GM12873 (cell line): ENCODE data around the gene RALGPS1.

Experiments used
- CTCF ChIP-seq: IDR thresholded peaks from 2 replicates; pipeline ENCODE4 v1.5.1; 2012; ENCODE audit warnings: low read depth, mild to moderate bottlenecking, moderate library complexity, low read length, control low read depth; ENCODE audit not compliant: insufficient read depth; ENCODE audit errors: missing control alignments

The RALGPS1 gene

GRCh38 chr9:127136880-127137639 is 222.5 kb downstream of the RALGPS1 start:
- no peak for TF ChIP-seq CTCF

GRCh38 chr9:127137640-127138360 is 223.2 kb downstream of the RALGPS1 start:
- TF ChIP-seq CTCF, result no peak

GRCh38 chr9:127138444-127138843 is 223.9 kb downstream of the RALGPS1 start:
- TF ChIP-seq CTCF, result no peak

- TF ChIP-seq CTCF, result no peak
Measured at GRCh38 chr9:127139071-127139731, 224.6 kb downstream of the RALGPS1 start.

GRCh38 chr9:127139775-127140174 is 225.2 kb downstream of the RALGPS1 start:
- no peak for TF ChIP-seq CTCF

- no peak for TF ChIP-seq CTCF
Measured at GRCh38 chr9:127140181-127140580, 225.6 kb downstream of the RALGPS1 start.
